ENCODE measurements around the gene PDGFB. TPM values are rescaled to one million over a fixed set of nuclear protein-coding genes. Genes with fewer than 3 reads are reported as not detected.

PDGFB gene
- 1 to 10 TPM; 1.4 to 2.4 TPM for total RNA-seq

DNA sequence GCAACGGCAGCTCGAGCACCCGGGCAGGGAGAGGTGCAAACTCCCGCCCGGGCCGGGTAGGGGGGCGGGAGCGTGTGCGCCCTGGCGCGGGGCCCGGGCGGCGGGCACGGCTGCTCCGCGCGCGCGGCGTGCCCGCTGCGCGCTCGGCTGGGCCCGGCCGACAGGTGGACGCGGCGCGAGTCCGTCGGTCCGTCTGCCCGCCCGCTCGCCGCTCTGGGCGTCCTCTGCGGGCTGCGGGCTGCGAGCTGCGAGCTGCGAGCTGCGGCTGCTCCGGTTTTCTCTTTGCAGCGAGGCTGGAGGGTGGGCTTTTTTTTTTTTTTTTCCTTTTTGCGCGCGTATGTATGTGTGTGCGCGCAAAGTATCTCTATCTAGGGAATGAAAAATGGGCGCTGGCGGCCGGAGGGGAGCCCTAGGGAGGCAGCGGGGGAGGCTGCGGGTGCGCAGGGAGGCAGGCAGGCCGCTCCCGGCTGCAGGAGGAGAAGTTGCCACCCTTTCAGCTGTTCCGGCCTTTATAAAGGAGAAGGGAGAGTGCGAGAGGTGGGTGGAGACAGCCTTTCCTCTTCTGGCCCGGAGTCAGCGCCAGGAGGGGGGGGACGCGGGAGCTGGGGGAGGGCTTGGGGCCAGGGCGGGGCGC is at the start of gene PDGFB:
TSS of gene PDGFB (minus strand) at position 487 of the 634 bp plus-strand sequence. CDS start 1,019 bp downstream, outside the sequence.

Other genes starting within 250 kb of the PDGFB start
- 100 to 1,000 TPM in 1 of 2 experiments, 10 to 100 TPM in 1; 99.8 to 104 TPM for gene APOBEC3C, start 230.7 kb downstream of the PDGFB start, total RNA-seq
- gene APOBEC3D, start 223.9 kb downstream of the PDGFB start, total RNA-seq: 10 to 100 TPM; 37.9 to 39.2 TPM
- 10 to 100 TPM; 23.8 to 26.5 TPM for gene APOBEC3F, start 204.1 kb downstream of the PDGFB start, total RNA-seq
- gene APOBEC3G, start 167.7 kb downstream of the PDGFB start, total RNA-seq: 10 to 100 TPM; 71.0 to 73.3 TPM
- gene APOBEC3H, start 147.7 kb downstream of the PDGFB start, total RNA-seq: 10 to 100 TPM; 42.5 to 45.7 TPM
- 10 to 100 TPM; 18.0 to 18.3 TPM for gene CBX7, start 92.3 kb downstream of the PDGFB start, total RNA-seq
- gene RPL3, start 74.6 kb upstream of the PDGFB start, total RNA-seq: 1,000 to 10,000 TPM; 2,543 to 2,590 TPM
- gene SYNGR1, start 105.0 kb upstream of the PDGFB start, total RNA-seq: under 1 TPM; 0.31 to 0.50 TPM
- gene TAB1, start 154.8 kb upstream of the PDGFB start, total RNA-seq: 10 to 100 TPM; 43.0 to 49.9 TPM
- gene MGAT3, start 212.0 kb upstream of the PDGFB start, total RNA-seq: 10 to 100 TPM; 11.4 to 13.1 TPM